Neural crest cell (in vitro differentiated cells): Measurements from ENCODE around the gene CLEC4G. TPM values are rescaled to one million over a fixed set of nuclear protein-coding genes. Genes with fewer than 3 reads are reported as not detected.

Experiments used
- DNase-seq: peaks from one replicate; pipeline ENCODE4 v3.0.0; 2021; ENCODE audit warnings: low read depth, mixed read lengths, low spot score
- H3K27ac Mint-ChIP-seq: one replicate; pipeline ENCODE4 v1.8.0; 2021; ENCODE audit warnings: mild to moderate bottlenecking, mixed read lengths; ENCODE audit not compliant: unreplicated experiment
- H3K27me3 Mint-ChIP-seq: 2 replicates; pipeline ENCODE4 v1.8.0; 2021; ENCODE audit warnings: low read depth, mild to moderate bottlenecking, mixed read lengths
- H3K36me3 Mint-ChIP-seq: 2 replicates; pipeline ENCODE4 v1.8.0; 2021; ENCODE audit warnings: low read depth, mild to moderate bottlenecking, mixed read lengths
- H3K4me1 Mint-ChIP-seq: 2 replicates; pipeline ENCODE4 v1.8.0; 2021; ENCODE audit warnings: mixed read lengths
- H3K4me3 Mint-ChIP-seq: one replicate; pipeline ENCODE4 v1.8.0; 2021; ENCODE audit warnings: mild to moderate bottlenecking, mixed read lengths
- H3K9me3 Mint-ChIP-seq: 2 replicates; pipeline ENCODE4 v1.8.0; 2021; ENCODE audit warnings: mixed read lengths
- CTCF ChIP-seq: fragments of 200-600 bp; sonication (generic); conservative IDR thresholded peaks from 2 replicates; pipeline ENCODE4 v1.5.0; 2021; ENCODE audit warnings: antibody characterized with exemption, mild to moderate bottlenecking
- total RNA-seq: library from RNA; stranded (reverse); gene quantifications from 2 replicates; pipeline ENCODE4 v1.2.1, GENCODE V29; 2021

The CLEC4G gene
- total RNA-seq, 1 donor from 2014 or later, result not detected

DNA sequence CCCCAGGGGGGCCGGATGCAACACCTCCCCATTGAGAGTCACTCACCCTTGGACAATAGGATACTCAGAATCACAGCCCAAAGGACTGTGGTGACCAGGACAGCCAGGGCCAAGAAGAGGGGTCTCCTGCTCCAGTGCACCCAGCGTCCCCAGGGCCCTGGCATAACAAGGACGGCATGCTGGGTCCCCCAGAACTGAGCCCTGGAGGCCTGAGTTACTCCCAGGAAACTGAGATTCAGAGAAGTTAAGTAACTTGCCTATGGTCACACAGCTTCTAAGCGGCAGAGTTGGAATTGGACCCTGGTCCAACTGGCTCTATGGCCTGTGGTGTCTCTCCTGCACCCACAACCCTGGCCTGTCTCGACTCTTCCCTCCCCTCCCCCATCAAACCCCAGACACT is 295 bp downstream of the CLEC4G start:
- H3K27ac Mint-ChIP-seq, result no peak overlapping the region
- no peak for DNase-seq
- H3K4me3 Mint-ChIP-seq, result no peak overlapping the region
- no peaks in the 10 kb centered on the region for H3K4me1 Mint-ChIP-seq
- H3K27me3 Mint-ChIP-seq, result peaks cover 90% of the 10 kb centered on the region
- no peaks in the 10 kb centered on the region for H3K36me3 Mint-ChIP-seq
- no peaks in the 10 kb centered on the region for H3K9me3 Mint-ChIP-seq
- no peak for TF ChIP-seq CTCF

DNA sequence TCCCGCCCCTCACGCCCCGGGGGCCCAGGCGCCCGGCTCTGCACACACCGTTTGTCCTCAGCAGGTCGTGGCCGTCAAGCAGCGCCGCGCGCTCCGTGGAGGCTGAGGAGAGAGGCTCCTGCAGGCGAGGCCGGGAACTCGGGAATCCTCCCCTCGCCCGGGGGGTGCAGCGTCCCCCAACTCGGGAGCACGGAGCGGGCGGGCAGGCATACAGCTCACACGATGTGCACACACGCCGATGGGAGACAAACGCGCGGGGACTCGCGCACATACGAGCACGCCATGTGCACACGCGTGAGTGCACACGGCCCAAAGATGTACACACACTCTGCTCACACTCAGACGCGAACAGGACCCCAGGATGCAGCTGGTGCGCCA is 703 bp downstream of the CLEC4G start:
- H3K27me3 Mint-ChIP-seq, result peaks cover 89% of the 10 kb centered on the region
- H3K27ac Mint-ChIP-seq, result no peak overlapping the region
- no peaks in the 10 kb centered on the region for H3K4me1 Mint-ChIP-seq

DNA sequence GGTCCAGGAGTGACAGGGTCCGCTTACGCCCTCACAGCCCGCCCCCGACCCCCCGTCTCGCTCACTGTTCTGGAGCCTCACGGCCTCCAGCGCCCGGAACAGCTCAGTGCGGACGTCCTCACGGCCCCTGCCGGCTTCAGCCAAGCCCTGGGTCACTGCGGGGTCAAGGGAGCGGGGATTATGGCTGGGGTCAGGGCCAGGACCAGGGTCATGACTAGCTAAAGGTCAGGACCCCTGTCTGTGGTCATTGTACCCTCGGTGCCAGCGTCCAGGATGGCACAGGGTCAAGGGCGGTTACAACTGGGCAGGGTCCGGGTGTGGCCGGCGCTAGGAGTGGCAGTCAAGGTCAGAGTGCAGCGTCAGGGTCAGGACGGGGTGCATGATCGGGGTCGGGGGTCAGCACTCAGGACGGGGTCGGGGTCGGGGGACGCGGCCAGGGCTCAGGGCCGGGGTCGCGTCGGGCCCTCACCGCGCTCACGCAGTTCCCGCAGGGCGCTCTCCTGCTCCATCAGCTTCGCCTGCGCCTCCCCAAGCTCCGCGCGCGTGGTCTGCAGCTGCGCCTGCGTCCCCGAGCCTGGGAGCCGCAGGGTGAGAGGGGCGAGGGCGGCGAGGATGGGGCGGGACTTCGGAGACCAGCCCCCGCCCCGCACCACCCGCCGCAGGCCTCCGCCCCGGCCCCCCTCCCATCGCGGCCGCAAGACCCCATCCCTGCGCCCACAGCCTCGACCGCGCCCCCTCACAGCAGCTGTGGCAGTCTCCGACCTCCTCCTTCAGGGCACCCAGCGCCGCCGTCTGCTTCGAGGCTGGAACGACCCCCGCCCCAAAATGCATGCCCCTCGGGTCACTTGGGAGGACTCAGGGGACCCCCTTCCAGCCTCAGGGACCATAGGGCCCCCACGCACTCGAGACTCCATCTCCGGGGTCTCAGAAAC is 1.4 kb downstream of the CLEC4G start:
- Mint-ChIP-seq H3K4me3 (no peak overlapping the region), H3K27me3 (peaks cover 88% of the 10 kb centered on the region), H3K36me3 (no peaks in the 10 kb centered on the region), H3K27ac (no peak overlapping the region), H3K4me1 (no peaks in the 10 kb centered on the region), H3K9me3 (no peaks in the 10 kb centered on the region)
- no peak for DNase-seq
- TF ChIP-seq CTCF, result no peak

More for the DNA sequence above, 703 bp downstream of the CLEC4G start:
- Mint-ChIP-seq H3K36me3 (no peaks in the 10 kb centered on the region), H3K4me3 (no peak overlapping the region), H3K9me3 (no peaks in the 10 kb centered on the region)
- no peak for TF ChIP-seq CTCF
- no peak for DNase-seq

DNA sequence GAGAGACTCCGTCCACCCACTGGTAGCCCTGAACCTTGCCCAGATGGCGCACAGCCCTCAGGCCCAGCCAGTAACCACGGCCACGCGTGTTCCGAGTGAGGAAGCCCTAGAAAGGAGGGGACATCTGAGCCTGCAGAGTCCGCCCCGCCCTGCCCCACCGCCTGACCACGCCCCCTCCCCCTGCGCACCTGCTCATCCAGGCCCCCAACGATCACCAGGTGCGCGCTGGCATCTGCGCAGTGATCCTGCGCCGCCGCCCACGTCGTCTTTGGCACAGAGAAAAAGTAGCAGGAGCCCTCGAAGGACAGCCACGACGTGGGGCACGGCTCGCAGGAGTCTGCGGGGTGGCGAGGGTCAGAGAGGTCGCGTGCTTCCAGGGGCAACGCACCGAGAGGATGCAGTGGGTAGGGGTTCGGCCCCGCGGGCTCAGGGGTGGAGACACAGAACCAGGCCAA is 2.1 kb downstream of the CLEC4G start:
- no peak overlapping the region for H3K4me3 Mint-ChIP-seq
- peaks cover 85% of the 10 kb centered on the region for H3K27me3 Mint-ChIP-seq
- H3K27ac Mint-ChIP-seq, result no peak overlapping the region

GRCh38 chr19:7729211-7729610 is 2.7 kb downstream of the CLEC4G start:
- no peak for TF ChIP-seq CTCF
- H3K36me3 Mint-ChIP-seq, result no peaks in the 10 kb centered on the region
- no peak for DNase-seq
- peaks cover 86% of the 10 kb centered on the region for H3K27me3 Mint-ChIP-seq
- H3K27ac Mint-ChIP-seq, result no peak overlapping the region
- H3K9me3 Mint-ChIP-seq, result no peaks in the 10 kb centered on the region
- H3K4me3 Mint-ChIP-seq, result no peak overlapping the region
- H3K4me1 Mint-ChIP-seq, result no peaks in the 10 kb centered on the region

More for the DNA sequence above, 2.1 kb downstream of the CLEC4G start:
- DNase-seq, result no peak
- TF ChIP-seq CTCF, result no peak
- Mint-ChIP-seq H3K36me3 (no peaks in the 10 kb centered on the region), H3K9me3 (no peaks in the 10 kb centered on the region), H3K4me1 (no peaks in the 10 kb centered on the region)
